GM21381 (cell line): ENCODE data around the gene PGA3.
"Not testable (repeated sequence)": the region's sequence is repeated elsewhere in the genome, so short reads cannot be mapped to it uniquely, and the experiment has no call there.

ENCODE experiments used
- ATAC-seq: cut with Tn5 transposase; IDR thresholded peaks from one replicate; pipeline ENCODE4 v1.9.1; 2021; ENCODE audit warnings: mild to moderate bottlenecking, moderate library complexity; ENCODE audit not compliant: unreplicated experiment

Gene PGA3

DNA sequence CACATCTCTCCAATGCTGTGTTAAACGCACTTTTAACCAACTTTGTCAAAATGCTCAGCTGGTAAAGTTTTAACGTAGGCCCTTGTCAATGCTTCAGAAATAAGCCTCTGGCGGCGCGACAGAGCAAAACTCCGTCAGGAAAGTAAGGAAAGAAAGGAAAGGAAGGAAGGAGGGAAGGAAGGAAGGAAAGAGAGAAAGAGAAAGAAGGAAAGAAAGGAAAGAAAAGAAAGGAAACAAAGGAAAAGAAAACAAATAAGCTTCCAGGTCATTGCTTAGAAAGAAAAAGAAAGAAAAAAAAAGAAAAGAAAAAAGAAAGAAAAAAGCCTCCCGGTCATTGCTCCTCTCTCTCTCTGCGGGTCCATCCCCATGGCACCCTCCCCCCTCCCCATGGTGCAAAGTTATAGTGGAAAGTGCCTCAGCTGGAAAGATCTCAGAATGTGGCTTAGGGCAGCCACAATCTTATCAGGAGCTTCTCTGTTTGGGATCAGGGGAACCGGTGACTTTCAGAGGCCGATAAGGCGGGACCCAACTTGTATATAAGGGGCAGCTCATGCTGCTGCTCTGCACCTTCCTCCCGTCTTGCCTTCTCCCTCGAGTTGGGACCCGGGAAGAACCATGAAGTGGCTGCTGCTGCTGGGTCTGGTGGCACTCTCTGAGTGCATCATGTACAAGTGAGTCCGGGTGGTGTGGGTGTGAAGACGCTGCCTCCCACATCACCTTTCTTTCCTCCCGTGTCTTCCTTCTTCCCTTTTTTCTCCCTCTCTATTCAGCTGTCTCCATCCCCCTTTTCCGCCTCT is at the start of gene PGA3:
Gene PGA3, plus strand, starts transcription at position 566 of the 797 bp plus-strand sequence. Its CDS starts 50 bp downstream, at position 616.
- not testable (repeated sequence) for ATAC-seq

DNA sequence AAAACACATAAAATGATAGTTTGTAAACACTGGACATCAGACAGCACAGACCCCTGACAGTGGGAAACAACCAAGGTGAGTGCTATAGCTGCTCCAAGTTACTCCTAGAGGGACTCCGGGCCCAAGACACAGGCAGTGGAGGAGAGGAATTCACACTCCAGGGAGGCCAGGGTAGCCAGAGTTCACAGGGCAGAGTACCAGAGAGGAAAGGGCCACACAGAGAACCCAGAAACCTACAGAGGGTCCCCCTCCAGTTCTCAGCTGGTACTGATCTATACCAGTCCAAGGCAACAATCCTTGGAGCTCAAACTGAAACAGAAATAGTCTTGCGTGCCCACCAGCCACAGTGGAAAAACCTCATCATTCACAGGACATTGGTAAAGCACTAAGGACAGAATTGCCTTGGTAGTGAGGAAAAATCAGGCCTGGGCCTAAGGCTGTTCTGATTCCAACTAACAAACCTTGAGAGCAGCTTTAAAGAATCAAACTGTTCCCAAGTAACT is 49.7 kb upstream of the PGA3 start:
- ATAC-seq = no peak

DNA sequence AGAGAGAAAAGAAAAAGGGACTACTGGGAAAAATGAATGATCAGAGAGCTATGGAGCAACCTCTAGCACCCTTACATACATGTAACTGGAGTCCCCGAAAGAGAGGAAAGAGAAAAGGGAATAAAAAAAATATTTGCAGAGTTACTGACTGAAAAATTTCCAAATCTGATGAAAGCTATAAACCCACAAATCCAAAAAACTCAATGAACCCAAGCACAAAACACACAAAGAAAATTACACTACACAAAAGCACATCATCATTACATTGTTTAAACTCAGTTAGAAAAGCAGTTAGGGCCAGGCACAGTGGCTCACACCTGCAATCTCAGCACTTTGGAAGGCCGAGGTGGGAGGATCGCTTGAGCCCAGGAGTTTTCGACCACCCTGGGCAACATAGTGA is 48.8 kb upstream of the PGA3 start:
- ATAC-seq = no peak

DNA sequence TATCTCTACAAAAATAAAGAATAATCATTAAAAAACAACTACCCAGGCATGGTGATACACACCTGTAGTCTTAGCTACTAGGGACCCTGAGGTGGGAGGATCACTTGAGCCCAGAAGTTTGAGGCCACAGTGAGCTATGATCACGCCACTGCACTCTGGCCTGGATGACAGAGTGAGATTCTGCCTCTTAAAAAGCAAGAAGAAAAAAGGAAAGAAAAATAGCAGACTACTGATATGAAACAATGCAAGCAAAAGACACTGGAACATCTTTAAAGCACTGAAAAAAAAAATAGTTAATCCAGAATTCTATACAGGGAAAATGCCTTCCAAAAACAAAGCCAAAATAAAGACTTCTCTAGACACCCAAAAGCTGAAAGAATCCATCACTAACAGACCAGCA is 48.0 kb upstream of the PGA3 start:
- no peak for ATAC-seq

DNA sequence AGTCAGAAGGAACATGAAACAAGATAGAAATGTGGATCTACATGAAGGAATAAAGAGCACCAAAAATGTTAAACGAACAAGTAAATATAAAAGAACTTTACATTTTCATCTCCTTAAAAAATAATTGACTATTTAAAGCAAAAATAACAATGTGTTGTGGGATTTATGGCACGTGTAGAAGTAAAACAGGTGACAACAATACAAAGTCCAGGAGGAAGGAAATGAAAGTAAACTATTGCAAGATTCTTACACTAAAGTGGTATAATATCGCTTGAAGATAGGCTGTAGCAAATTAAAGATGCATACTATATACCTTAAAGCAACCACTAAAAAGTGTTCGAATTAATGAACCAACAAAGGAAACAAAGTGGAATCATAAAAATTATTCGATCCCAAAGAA is 47.6 kb upstream of the PGA3 start:
- ATAC-seq = no peak

DNA sequence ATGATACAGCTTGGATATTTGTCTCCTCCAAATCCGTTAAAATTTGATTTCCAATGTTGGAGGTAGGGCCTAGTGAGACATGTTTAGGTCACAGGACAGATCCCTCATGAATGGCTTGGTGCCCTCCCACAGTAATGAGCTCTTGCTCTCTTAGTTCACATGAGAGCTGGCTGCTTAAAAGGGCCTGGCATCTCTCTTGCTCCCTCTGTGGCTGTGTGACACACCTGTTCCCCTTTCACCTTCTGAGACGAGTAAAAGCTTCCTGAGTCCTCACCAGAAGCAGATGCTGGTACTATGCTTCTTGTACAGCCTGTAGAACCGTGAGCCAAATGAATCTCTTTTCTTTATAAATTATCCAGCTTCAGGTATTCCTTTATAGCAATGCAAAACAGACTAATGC is 45.6 kb upstream of the PGA3 start:
- no peak for ATAC-seq

DNA sequence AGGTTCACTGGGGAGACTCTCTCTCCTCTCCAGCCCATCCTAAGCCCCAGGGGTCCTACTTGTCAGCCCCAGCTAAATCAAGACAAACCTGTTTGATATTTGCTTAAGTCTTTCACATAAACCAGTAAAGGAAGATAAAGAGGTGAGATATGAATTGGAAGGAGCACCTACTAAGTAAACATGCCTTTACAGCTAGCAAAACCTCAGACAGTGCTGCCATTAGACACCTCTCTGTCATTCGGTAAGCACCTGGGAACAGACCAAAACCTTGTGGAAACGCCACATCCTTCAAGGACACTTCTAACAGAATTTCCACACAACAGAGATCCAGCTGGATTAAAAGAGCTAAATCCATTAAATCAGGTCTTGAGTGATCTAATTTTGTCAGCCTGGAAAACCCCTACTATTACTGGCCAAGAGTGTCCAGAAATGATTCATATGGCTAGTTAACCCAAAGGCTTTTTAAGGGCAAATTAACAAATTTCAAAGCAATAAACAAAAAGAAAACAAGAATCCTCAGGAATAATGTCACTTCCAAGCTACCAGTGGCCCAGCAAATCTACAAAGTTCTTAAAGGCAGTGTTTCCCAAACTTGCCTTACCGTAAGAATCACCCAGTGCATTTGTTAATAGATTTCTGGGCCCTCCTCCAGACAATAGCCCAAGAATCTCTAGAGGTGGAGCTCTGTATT is 44.5 kb upstream of the PGA3 start:
- ATAC-seq = no peak

DNA sequence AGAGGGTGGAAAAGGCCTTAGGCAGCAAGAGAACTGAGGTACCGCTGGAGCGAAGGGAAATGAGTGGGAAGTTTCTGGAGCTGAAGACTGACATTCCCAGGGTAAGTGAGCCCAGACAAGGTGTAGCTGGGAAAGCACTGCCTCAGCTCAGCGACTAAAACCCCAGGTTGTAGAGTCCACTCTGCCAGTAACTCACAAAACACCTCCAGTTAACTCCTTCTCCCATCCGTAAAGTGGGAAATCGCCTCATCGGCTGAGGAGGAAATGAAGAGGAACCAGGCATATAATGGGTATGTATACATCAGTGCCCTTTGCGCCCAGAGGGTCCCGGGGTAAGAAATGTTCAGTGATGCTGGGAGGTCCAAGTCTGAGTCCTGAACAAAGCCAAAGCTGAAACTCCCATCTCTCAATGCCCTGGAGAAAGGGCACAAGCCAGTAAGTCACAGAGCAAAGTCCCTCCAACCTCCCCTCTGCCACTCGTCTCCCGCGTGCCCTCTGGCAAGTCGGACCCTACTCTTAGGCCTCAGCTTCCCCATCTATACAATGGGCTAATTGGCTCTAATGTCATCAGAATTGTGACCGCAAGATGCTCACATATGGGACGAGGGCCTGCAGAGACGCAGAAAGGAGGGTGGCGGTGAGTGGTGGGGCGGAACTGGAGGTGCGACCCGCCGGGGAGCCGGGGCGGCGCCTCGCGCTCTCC is 42.7 kb upstream of the PGA3 start:
- no peak for ATAC-seq

DNA sequence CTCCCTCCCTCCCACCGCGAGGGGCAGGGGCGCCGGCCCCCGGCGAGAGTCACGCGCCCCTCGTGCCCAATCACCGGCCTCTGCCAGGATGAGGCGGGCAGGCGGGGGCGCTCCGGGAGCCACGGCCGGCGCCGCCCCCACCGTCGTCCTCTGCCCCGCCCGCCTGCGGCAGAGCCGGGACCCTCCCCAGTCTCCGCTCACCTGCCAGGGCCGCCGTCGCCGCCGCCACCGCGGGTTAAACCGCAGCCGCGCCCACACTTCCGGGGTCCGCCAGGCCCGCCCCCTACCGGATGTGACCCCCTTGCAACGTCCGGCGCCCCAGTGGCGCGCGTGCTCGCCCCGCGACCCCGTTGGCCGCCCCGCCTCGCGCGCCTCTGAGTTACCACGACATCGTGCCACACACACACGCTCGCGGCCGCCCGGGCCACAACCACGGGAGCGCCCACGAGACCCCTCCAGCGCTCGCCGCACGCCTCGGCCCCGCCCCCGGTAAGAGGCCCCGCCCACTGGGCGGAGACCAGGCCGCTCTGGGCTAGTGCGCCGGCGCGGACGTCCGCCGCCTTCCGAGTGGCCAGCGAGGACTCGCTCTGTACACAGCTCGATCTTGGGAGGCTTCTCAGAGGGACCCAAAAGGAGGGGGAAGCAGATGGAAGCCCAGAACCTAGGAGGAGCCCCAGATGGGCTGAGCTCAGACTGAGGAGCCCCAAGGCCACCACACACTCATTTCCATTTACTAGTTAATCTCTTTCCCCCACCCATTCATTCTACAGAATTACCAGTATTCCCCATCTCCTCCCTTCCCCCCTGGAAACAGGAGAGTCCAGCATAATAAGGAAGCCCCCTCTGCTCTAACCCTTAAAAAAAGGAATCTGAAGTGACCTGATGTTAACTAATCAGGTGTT is 41.9 kb upstream of the PGA3 start, which contains the start of gene VPS37C:
Gene VPS37C, minus strand, starts transcription at position 237 of the 902 bp plus-strand sequence. CDS start 22,597 bp downstream, outside the sequence.
- peak; percentile 80 for ATAC-seq

DNA sequence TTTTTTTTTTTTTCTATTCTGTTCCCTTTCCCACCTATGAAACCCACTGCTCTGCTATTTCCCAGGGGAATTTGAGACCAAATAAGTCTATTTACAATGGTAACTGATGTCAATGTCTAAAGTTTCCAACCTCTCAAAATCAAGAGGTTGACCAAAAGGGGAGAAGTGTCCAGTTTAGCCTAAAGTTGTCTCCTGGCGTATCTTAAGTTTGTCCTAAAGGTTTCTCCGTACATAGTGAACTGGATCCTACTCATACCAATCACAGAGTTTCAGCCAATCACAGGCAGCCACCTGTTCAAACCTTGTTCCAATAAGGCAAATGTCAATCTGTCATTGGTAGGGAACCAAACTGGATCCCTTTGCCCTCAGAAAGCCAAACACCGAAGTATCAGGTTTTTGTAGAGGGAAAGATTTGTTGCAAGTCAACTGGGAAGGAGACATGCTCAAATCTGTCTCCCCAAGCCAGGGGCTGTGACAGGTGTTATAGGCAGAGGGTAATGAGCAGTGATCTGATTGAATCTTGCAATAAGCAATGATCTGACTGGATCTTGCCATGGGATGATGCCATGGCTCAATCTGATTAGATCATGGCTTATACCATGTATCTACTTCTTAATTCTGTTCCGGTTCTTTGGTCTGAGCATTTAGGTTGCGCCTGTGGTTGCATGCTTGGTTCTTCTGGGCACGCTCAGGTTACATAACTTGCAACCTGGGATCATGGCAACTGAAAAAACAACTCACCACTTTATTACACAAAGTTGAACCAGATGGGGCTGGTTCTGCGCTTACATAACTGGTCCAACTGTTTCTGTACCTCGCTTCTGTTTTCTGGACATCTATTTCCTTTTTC is 41.0 kb upstream of the PGA3 start:
- ATAC-seq = no peak

DNA sequence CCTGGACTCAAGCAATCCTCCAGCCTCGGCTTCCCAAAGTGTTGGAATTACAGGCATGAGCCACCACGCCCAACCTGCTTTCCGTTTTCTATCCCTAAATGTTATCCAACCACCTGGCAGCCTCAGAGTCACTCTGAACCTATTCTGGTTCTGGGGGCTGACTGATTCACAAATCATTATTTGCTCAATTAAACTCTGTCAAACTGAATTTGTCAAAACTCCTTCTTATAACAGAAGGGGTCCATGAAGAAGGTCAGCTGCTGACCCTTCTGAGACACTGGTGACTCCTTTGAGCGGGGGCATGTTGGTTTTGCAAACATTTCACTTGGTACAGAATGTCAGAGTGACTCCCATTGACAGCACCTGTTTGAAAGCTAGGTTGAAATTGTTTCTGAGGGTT is 40.3 kb upstream of the PGA3 start:
- ATAC-seq = no peak

DNA sequence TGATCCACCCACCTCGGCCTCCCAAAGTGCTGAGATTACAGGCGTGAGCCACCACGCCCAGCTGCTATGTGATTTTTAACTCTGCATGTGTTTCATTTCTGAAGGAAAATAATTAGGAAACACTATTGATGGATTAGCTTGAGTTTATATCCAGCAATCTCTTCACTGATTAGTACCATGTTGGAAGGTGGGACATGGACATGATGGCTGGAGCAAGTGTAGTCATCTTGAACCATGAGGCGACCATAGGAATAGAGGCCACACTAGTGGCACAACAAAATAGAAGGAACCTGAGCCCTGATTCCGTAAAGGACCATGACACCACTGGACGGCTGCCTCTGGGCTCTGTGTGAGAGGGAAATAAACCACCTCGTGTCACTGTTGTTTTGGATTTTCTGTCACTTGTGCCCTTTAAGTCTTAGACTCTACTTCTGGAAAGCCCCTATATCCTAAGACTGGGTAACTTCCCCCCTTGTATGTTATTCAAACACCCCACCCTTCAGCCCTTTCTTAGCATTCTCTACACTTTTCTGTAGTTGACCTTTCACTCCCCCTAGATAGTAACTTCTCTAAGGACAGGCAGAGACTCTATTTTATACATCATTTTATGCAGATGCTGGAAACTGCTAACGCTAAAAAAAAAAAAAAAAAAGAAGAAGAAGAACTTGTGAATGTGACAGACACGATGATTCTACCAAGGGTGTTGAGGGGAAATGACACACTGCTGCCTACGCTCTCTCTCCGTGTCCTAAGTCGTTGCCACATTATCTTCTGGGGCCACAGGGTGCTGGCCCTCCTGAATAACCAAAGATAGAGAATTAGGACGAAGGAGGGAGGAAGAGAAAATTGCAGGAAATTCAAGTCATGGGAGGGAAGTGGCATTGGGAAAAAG is 39.4 kb upstream of the PGA3 start:
- no peak for ATAC-seq

DNA sequence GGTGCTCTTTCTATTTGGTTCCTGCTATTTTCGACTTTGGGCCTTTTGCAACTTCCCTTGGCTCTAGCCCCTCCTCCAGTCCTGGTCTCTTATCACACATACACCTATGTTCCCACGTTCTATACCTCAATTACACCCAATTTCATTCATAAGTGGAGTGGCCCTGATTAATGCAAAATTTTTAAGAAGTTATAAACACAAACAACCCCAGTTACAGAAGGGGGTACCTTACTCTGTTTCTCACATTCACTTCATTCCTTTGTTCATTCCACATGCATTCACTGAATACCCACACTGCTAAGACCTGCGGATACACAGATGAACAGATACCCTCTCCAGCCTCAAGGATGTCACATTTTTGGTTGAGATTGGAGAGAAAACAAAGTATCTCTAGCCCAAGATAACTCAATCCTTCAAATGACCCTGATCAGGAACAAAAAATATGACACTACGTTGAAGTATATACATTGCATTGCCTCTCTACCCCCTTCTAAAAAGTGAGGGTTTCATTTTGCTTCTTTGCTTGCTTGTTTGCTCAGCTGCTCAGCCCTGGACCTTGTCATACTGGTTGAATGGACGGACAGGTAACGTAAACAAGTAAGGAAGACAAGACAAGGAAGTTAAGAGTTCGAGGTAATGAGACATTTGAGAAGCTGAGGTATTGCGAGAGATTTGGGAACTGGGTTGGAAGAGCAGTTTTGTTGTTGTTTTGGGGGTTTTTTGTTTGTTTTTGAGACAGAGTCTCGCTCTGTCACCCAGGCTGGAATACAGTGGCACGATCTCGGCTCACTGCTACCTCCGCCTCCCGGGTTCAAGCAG is 38.5 kb upstream of the PGA3 start:
- ATAC-seq = no peak

DNA sequence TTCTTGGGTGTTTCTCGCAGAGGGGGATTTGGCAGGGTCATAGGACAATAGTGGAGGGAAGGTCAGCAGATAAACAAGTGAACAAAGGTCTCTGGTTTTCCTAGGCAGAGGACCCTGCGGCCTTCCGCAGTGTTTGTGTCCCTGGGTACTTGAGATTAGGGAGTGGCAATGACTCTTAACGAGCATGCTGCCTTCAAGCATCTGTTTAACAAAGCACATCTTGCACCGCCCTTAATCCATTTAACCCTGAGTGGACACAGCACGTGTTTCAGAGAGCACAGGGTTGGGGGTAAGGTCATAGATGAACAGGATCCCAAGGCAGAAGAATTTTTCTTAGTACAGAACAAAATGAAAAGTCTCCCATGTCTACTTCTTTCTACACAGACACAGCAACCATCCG is 37.5 kb upstream of the PGA3 start:
- not testable (repeated sequence) for ATAC-seq

DNA sequence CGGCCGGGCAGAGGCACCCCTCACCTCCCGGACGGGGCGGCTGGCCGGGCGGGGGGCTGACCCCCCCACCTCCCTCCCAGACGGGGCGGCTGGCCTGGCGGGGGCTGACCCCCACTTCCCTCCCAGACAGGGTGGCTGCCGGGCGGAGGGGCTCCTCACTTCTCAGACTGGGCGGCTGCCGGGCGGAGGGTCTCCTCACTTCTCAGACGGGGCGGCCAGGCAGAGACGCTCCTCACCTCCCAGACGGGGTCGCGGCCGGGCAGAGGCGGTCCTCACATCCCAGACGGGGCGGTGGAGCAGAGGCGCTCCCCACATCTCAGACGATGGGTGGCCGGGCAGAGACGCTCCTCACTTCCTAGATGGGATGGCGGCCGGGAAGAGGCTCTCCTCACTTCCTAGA is 37.0 kb upstream of the PGA3 start:
- ATAC-seq = not testable (repeated sequence)

DNA sequence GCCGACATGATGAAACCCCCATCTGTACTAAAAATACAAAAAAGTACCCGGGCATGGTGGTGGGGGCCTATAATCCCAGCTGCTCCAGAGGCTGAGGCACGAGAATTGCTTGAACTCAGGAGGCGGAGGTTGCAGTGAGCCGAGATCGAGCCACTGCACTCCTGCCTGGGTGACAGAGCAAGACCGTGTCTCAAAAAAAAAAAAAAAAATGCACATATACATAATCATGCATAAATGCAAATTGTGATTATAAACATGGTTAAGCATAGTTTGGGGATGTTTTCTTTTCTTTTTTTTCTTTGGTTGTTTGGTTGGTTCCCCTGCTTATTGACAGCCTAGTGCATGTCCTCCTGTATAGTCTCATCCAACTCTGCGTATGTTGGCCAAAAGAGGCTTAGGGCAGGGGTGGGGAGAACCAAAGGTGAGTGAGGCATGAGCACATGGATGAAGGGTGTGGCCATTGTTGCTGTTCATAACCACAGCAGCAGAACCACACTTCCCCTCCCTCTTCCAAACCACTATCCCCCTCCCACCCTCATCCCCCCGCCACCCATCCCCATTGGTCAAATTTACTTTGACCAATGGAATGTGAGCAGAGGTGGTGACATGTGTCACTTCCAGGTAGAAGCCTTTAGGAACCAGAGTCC is 35.1 kb upstream of the PGA3 start:
- no peak for ATAC-seq

DNA sequence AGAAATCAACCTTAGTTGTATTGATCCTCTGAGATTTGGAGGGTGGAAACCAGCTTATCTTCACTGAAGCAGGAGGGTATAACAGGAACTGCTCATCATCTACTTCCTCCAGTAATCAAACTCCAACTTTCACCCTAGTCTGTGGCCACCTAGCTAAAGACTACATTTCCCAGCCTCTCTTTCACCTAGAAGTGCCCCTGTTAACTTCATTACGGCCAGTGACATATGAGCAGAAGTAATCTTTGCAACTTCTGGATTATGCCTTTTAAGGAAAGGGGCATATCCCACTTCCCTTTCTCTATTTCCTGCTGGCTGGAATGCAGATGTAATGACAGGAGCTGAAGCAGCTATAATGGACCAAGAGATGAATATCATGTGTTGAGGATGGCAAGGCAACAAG is 34.5 kb upstream of the PGA3 start:
- ATAC-seq = no peak
